Trophoblast cell (in vitro differentiated cells and primary cell): Measurements from ENCODE around the gene ABCG1.

ENCODE experiments used
- DNase-seq, 2 donors: peaks; one replicate each; pipeline ENCODE4 v3.0.0-alpha.2; 2016
- H2AFZ ChIP-seq: 2 replicates; pipeline ENCODE4 v1.6.1; 2013; ENCODE audit warnings: low read length, moderate library complexity, mild to moderate bottlenecking; ENCODE audit not compliant: insufficient read depth, poor library complexity
- H2AK5ac ChIP-seq: 2 replicates; pipeline ENCODE4 v1.6.1; 2013; ENCODE audit warnings: mild to moderate bottlenecking, low read length
- H2BK120ac ChIP-seq: 2 replicates; pipeline ENCODE4 v1.6.1; 2013; ENCODE audit warnings: low read length, mild to moderate bottlenecking, moderate library complexity; ENCODE audit not compliant: insufficient read depth, poor library complexity
- H2BK12ac ChIP-seq: 2 replicates; pipeline ENCODE4 v1.6.1; 2013; ENCODE audit warnings: mild to moderate bottlenecking, low read length, moderate library complexity
- H2BK5ac ChIP-seq: 2 replicates; pipeline ENCODE4 v1.6.1; 2013; ENCODE audit warnings: low read length, low read depth, moderate library complexity, mild to moderate bottlenecking; ENCODE audit not compliant: poor library complexity
- H3K14ac ChIP-seq: 2 replicates; pipeline ENCODE4 v1.6.1; 2013; ENCODE audit warnings: mild to moderate bottlenecking, low read length
- H3K18ac ChIP-seq: 2 replicates; pipeline ENCODE4 v1.6.1; 2013; ENCODE audit warnings: mild to moderate bottlenecking, low read length
- H3K23ac ChIP-seq: 2 replicates; pipeline ENCODE4 v1.6.1; 2013; ENCODE audit warnings: low read length
- H3K27ac ChIP-seq: 2 replicates; pipeline ENCODE4 v1.5.1; 2013; ENCODE audit warnings: low read depth, mild to moderate bottlenecking, inconsistent platforms, low read length, moderate library complexity
- H3K27me3 ChIP-seq: 2 replicates; pipeline ENCODE4 v1.6.1; 2013; ENCODE audit warnings: inconsistent platforms, mild to moderate bottlenecking, low read length, moderate library complexity; ENCODE audit not compliant: insufficient read depth
- H3K36me3 ChIP-seq, 2 experiments: 1 replicate in 1 of 2; 2 replicates in 1 of 2; pipeline ENCODE4 v1.6.1; 2013; ENCODE audit warnings: low read length in 2 of 2, mild to moderate bottlenecking in 2 of 2, moderate library complexity in 1 of 2; ENCODE audit not compliant: insufficient read depth in 2 of 2, control insufficient read depth in 1 of 2
- H3K4ac ChIP-seq: 2 replicates; pipeline ENCODE4 v1.6.1; 2013; ENCODE audit warnings: low read depth, mild to moderate bottlenecking, low read length, moderate library complexity
- H3K4me1 ChIP-seq, 2 experiments: 1 replicate in 1 of 2; 2 replicates in 1 of 2; pipeline ENCODE4 v1.6.1; 2013; ENCODE audit warnings: low read length in 2 of 2, mild to moderate bottlenecking in 2 of 2, moderate library complexity in 1 of 2; ENCODE audit not compliant: insufficient read depth in 2 of 2, control insufficient read depth in 1 of 2
- H3K4me2 ChIP-seq: 2 replicates; pipeline ENCODE4 v1.6.1; 2013; ENCODE audit warnings: inconsistent platforms, mild to moderate bottlenecking, low read length, moderate library complexity
- H3K4me3 ChIP-seq: 2 replicates; pipeline ENCODE4 v1.5.1; 2013; ENCODE audit warnings: mild to moderate bottlenecking, low read depth, low read length, inconsistent platforms
- H3K79me1 ChIP-seq: one replicate; pipeline ENCODE4 v1.6.1; 2013; ENCODE audit warnings: low read length
- H3K79me2 ChIP-seq: 2 replicates; pipeline ENCODE4 v1.6.1; 2013; ENCODE audit warnings: low read length, mild to moderate bottlenecking; ENCODE audit not compliant: control insufficient read depth, insufficient read depth, poor library complexity
- H3K9ac ChIP-seq: 2 replicates; pipeline ENCODE4 v1.6.1; 2013; ENCODE audit warnings: mild to moderate bottlenecking, low read length
- H3K9me3 ChIP-seq: 2 replicates; pipeline ENCODE4 v1.6.1; 2013; ENCODE audit warnings: low read depth, mild to moderate bottlenecking, control low read depth, inconsistent platforms, low read length; ENCODE audit not compliant: insufficient read depth
- H4K12ac ChIP-seq: 2 replicates; pipeline ENCODE4 v1.6.1; 2013; ENCODE audit warnings: low read depth, mild to moderate bottlenecking, low read length, moderate library complexity
- H4K8ac ChIP-seq: 2 replicates; pipeline ENCODE4 v1.6.1; 2013; ENCODE audit warnings: low read depth, mild to moderate bottlenecking, low read length, moderate library complexity
- H4K91ac ChIP-seq: one replicate; pipeline ENCODE4 v1.6.1; 2013; ENCODE audit warnings: low read depth, mild to moderate bottlenecking, low read length, moderate library complexity
- WGBS: extraction: QIAGEN DNeasy Blood & Tissue Kit; methylation state at CpG from one replicate; pipeline ENCODE4 v1.1.7; 2013; ENCODE audit warnings: missing lambda C conversion rate; ENCODE audit not compliant: insufficient read length, insufficient coverage; ENCODE audit errors: extremely low coverage; 5-methylcytosine and 5-hydroxymethylcytosine counted together

The ABCG1 gene

GRCh38 chr21:42294273-42294880 is 75.4 kb downstream of the ABCG1 start:
- DNase-seq = no peak
- Histone ChIP-seq H3K4ac (no peak overlapping the region), H4K12ac (no peak overlapping the region), H3K18ac (no peak overlapping the region), H3K23ac (no peak overlapping the region), H3K27me3 (no peaks in the 10 kb centered on the region), H3K4me1 (no peaks in the 10 kb centered on the region), H3K4me3 (no peak overlapping the region), H2AK5ac (no peak overlapping the region), H3K79me2 (no peaks in the 10 kb centered on the region), H2AFZ (no peak overlapping the region), H4K8ac (no peak overlapping the region), H3K9me3 (peaks cover 16% of the 10 kb centered on the region), H3K79me1 (no peaks in the 10 kb centered on the region), H3K27ac (no peak overlapping the region), H3K9ac (no peak overlapping the region), H2BK120ac (no peak overlapping the region), H2BK12ac (no peak overlapping the region), H2BK5ac (no peak overlapping the region), H3K36me3 (no peaks in the 10 kb centered on the region), H3K4me2 (no peak overlapping the region), H3K14ac (no peak overlapping the region), H4K91ac (no peak overlapping the region)
- no CpG with 5 or more reads among the region's 22 CpGs for WGBS

GRCh38 chr21:42295845-42296244 is 76.9 kb downstream of the ABCG1 start:
- Histone ChIP-seq H4K12ac (no peak overlapping the region), H3K23ac (no peak overlapping the region), H3K4ac (no peak overlapping the region), H3K14ac (no peak overlapping the region), H2BK120ac (no peak overlapping the region), H3K79me1 (no peaks in the 10 kb centered on the region), H3K79me2 (no peaks in the 10 kb centered on the region), H2AFZ (no peak overlapping the region), H4K91ac (no peak overlapping the region), H4K8ac (no peak overlapping the region), H3K4me1 (no peaks in the 10 kb centered on the region), H3K9me3 (peaks cover 16% of the 10 kb centered on the region), H3K4me2 (no peak overlapping the region), H3K36me3 (no peaks in the 10 kb centered on the region), H3K18ac (no peak overlapping the region), H3K27ac (no peak overlapping the region), H3K27me3 (no peaks in the 10 kb centered on the region), H2BK5ac (no peak overlapping the region), H2BK12ac (no peak overlapping the region), H3K4me3 (no peak overlapping the region), H2AK5ac (no peak overlapping the region), H3K9ac (no peak overlapping the region)
- no peak for DNase-seq
- WGBS = no CpG with 5 or more reads among the region's 15 CpGs

- H2BK12ac ChIP-seq = no peak overlapping the region
- H3K4ac ChIP-seq = no peak overlapping the region
- no peaks in the 10 kb centered on the region for H3K36me3 ChIP-seq
- no peaks in the 10 kb centered on the region for H3K79me2 ChIP-seq
- H3K9ac ChIP-seq = no peak overlapping the region
- DNase-seq = no peak
- no peak overlapping the region for H3K23ac ChIP-seq
- H2AFZ ChIP-seq = no peak overlapping the region
- no peaks in the 10 kb centered on the region for H3K4me1 ChIP-seq
- H3K18ac ChIP-seq = no peak overlapping the region
- no peak overlapping the region for H3K27ac ChIP-seq
- no peak overlapping the region for H4K91ac ChIP-seq
- H2BK120ac ChIP-seq = no peak overlapping the region
- no peak overlapping the region for H4K8ac ChIP-seq
- no peak overlapping the region for H3K4me3 ChIP-seq
- H3K27me3 ChIP-seq = no peaks in the 10 kb centered on the region
- no CpG with 5 or more reads among the region's 7 CpGs for WGBS
- no peak overlapping the region for H3K14ac ChIP-seq
- H3K9me3 ChIP-seq = peaks cover 16% of the 10 kb centered on the region
- no peak overlapping the region for H3K4me2 ChIP-seq
- H3K79me1 ChIP-seq = no peaks in the 10 kb centered on the region
- H4K12ac ChIP-seq = no peak overlapping the region
- no peak overlapping the region for H2AK5ac ChIP-seq
- no peak overlapping the region for H2BK5ac ChIP-seq
Measured at GRCh38 chr21:42296501-42296900, 77.6 kb downstream of the ABCG1 start.

GRCh38 chr21:42297377-42297776 is 78.4 kb downstream of the ABCG1 start:
- WGBS = no CpG with 5 or more reads among the region's 9 CpGs
- Histone ChIP-seq H3K27me3 (no peaks in the 10 kb centered on the region), H2AFZ (no peak overlapping the region), H3K14ac (no peak overlapping the region), H2BK5ac (no peak overlapping the region), H3K23ac (no peak overlapping the region), H3K4me1 (no peaks in the 10 kb centered on the region), H3K4me2 (no peak overlapping the region), H3K79me1 (no peaks in the 10 kb centered on the region), H3K36me3 (no peaks in the 10 kb centered on the region), H3K4ac (no peak overlapping the region), H2BK12ac (no peak overlapping the region), H3K9me3 (peaks cover 15% of the 10 kb centered on the region), H4K8ac (no peak overlapping the region), H3K4me3 (no peak overlapping the region), H3K27ac (no peak overlapping the region), H2AK5ac (no peak overlapping the region), H3K18ac (no peak overlapping the region), H4K91ac (no peak overlapping the region), H2BK120ac (no peak overlapping the region), H3K79me2 (no peaks in the 10 kb centered on the region), H4K12ac (no peak overlapping the region), H3K9ac (no peak overlapping the region)
- DNase-seq = no peak
